ENCODE data around the gene PDE4D.
"Not testable (repeated sequence)": the region's sequence is repeated elsewhere in the genome, so short reads cannot be mapped to it uniquely, and the experiment has no call there.

Gene PDE4D

GRCh38 chr5:59575648-59576445, 317.7 kb downstream of the PDE4D start:
- DNase-seq = no peak

DNA sequence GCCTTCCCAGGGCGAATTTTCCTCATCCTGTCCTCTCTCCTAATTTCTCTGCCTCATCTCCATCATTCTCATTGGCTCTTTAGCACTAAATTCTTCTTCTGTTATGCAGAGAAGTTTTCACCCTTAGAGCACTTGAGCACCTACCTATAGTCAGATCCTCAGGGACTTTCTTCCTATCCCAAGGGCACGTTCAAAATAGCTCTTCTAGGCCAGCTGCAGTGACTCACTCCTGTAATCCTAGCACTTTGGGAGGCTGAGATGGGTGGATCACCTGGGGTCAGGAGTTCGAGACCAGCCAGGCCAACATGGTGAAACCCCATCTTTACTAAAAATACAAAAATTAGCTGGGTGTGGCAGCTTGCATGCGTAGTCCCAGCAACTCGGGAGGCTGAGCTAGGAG, 320.0 kb downstream of the PDE4D start:
- DNase-seq = not testable (repeated sequence)

GRCh38 chr5:59571067-59571466, 322.5 kb downstream of the PDE4D start:
- no peak for DNase-seq

GRCh38 chr5:59569608-59570334, 323.8 kb downstream of the PDE4D start:
- peak; percentile 81 for DNase-seq

GRCh38 chr5:59569158-59569557, 324.4 kb downstream of the PDE4D start:
- DNase-seq = no peak

DNA sequence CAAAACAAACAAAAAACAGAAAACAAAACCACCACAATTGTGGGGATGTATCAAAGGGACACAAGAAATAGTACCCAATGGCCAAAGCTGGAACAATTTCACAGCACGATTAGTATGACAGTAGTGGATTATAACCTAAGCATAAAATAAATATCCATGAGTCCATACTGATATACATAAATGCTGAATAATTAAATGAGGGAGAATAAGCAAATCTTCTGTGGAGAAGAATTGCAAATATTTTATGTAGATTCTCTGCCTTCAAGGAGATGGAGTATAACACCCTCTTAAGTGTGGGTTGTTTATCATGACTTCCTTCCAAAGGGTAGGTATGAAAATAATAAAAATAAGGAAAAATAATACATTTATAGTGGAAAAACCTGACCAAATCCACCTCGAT, 325.4 kb downstream of the PDE4D start:
- DNase-seq = no peak

GRCh38 chr5:59565551-59565950, 328.0 kb downstream of the PDE4D start:
- DNase-seq = no peak

DNA sequence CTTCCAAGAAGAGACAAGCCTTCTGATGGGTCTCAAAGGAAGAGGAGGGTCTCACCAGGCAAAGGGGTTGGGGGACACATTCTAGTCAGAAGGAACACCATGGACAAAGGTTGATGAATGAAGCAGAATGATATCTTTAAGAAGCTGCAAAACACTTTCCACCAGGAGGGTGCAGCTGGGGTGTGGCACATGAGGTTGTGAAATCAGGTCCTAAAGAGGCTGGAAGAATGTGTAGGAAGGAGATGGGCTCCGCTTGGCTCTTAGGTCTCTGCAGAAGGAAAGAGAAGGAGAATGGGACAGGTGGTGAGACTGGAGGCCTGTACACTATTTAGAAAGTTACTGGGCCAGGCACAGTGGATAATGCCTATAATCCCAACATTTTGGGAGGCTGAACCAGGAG, 328.6 kb downstream of the PDE4D start:
- no peak for DNase-seq

DNA sequence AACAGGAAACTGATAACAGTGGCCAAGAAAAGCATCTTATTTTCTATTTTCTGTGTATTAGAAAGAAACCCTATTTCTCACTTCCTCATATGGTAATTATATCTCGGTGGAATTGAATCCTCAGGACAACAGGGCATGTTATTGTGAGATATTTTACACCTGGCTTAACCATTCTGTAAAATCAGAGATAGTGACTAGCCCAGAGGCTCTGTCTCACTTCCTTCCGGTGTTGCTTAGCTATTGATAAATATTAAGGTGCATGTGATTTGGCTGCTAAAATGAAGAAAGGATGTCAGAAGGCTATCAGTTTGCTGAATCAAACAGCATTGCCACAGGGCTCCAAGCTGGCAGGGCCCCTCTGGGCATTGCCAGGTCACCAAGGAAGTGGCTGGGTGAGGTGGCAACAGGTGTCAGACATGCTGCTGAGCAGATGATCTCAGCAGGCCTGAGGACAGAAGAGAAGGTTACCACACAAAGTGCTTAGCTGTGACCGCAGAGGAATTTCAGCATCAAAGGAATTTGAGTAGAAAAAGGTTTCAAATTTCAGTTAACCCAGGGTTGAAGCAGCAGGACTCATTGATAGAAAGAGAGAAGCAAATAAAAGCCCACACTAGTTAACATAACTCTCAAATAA, 330.7 kb downstream of the PDE4D start:
- DNase-seq = no peak

- DNase-seq = no peak
These were observed 333.0 kb downstream of the PDE4D start for GRCh38 chr5:59560553-59560952.

GRCh38 chr5:59559847-59560246, 333.7 kb downstream of the PDE4D start:
- no peak for DNase-seq

- no peak for DNase-seq
These were observed 334.2 kb downstream of the PDE4D start for GRCh38 chr5:59559323-59559722.

DNA sequence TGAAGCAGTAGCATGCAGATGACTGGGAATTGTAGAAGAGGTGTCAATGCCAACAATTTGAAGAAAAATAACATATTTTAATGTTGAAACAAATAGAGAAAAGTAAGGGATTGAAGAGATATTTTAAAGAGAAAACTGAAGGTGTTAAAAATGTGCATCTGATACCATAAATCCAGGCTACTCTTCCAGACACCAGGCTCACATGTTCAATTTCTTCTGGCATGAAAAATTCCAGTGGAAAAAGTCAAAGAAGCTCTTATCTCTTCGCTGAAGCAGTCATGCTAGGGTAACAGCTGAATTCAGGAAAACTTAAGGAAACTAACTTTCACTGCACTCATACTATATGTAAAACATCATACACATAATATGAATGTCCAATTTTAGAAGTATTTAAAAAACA, 335.0 kb downstream of the PDE4D start:
- no peak for DNase-seq

GRCh38 chr5:59557572-59557971, 336.0 kb downstream of the PDE4D start:
- no peak for DNase-seq

GRCh38 chr5:59555596-59555995, 337.9 kb downstream of the PDE4D start:
- DNase-seq = no peak

DNA sequence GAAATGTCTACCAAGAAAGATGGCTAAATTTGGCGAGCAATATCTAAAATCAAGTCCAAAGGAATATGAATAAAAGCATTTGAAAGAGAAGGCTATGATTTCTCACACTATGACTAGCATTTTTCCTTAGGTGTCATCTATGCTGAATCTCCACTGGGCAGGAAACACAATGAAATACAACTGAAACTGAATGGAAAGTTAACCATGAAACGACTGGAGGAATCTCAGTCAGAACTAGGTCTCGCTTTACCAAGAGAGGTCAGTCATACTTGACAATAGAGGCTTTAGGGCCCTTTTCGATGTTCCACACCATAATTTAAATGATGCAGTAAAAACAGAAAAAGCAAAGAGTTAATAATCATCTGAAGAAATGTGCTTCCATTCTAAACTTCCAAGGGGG, 339.0 kb downstream of the PDE4D start:
- DNase-seq = no peak

- no peak for DNase-seq
These were observed 339.5 kb downstream of the PDE4D start for GRCh38 chr5:59553992-59554391.

- DNase-seq = peak; percentile 30
These were observed 344.6 kb downstream of the PDE4D start for GRCh38 chr5:59548807-59549357.

DNA sequence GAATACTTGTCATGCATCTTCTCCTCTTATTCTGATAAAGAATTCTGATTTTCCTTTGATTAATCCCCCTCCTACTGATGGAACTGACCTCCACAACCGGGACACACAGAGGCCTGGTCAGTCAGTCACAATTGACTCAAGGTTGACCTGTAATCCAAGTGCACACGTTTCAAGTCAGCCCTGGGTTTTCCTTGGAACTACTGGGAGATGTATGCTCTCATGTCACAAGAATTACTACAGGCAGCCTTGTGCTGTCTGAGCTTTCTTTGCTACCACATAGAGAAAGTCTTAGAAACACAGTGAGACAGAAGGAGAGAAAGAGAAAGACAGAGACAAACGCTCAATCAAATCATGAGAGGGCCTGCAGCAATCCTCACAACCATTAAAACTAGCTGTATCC, 345.8 kb downstream of the PDE4D start:
- DNase-seq = no peak

DNA sequence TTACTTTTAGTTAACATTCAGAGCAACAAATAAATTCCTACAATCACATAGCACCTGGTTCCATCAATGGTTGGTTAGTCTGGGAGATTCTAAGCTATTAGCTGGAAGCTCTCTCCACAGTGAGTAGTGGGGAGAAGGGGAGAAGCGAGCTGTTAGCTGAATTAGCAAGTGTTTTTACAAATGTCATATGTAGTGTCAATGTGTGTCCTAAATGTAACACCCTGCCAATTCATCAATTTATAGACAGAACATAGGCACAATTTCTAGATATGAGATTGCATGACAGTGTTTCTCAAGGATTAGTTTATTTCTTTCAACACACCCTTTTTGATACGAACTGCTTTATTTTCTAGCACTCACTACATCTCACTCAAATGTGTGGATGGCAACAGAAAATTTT, 349.0 kb downstream of the PDE4D start:
- no peak for DNase-seq

DNA sequence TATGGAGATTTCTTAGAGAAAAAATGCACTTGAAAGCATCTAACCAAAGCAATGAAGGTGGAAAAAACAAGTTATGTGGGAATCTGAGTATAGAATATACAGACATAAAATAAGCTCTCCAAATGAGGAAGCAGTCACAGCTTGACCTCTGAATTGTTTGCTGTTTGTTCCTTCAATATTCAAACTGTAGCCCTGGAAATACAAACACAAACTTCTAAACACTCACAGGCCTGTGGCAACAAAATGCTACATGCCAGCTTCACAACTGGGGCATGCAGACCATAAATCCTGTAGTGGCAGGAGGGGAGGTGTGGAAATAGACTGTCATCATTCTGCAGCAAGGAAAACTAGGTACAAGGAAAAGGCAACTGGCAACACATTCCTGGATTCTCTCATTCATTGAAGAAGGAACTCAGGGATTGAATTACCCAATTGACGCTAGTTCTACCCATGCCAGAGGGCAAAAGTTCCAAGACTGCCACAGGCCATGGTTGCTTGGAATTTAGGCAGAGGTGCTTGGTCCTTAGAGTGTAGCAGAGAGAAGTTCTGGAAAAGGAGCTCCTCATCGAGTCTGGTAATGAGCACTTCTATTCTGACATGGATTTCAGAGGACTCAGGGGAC, 349.6 kb downstream of the PDE4D start:
- no peak for DNase-seq

DNA sequence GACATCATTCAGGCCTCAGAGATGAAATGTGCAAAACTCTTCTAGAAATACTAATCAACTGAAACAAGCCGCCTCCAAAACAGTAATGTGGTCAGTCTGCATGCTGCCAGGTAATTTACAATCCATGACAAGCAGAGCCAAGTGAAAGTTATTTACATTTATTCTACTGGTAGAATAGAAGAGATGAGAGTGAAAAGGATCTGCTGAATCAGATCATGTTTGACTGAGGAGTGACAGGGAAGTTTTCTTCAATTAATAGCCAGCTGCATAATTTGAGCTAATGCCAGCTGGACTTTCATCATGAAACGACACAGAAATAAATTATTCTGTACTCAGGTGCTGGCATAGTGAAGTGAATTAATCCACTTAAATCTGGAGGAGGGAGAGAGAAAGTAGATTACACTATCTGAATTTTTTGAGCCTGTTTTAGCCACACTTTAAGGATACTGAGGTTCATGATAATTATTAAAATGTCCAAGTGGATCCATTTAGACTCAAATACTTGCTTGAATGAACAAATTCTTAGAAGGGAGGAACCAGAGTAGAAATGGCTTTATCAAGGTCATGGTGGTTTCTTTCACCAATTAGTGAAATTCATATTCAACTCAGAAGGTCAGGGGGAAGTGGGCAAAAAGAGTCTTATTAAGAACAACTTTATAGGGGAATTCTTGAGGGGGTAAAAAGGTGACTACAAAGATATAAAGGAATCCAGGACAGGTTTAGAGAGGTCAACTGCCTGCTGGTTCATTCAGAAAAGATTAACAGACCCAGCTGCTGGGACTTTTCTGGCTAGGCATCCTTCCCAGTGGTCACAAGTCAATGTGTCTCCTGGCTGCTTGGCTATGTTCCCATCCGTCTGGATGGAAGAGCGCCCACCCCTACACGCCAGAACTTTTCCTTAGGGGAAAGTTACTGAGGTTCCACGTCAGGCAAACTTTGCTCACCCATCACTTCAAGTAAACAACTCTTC, 350.4 kb downstream of the PDE4D start:
- DNase-seq = no peak

All from NCI-H2227 treated with DMSO at 0.1 percent for 48 hours (cell line).